ENCODE data around the gene PRKG1.

Gene PRKG1

GRCh38 chr10:51035344-51035743 is 38.9 kb upstream of the PRKG1 start:
- DNase-seq = peak; percentile 46
- no peak overlapping the region for H3K18ac ChIP-seq (ENCODE audit: low read length)
- no peak overlapping the region for H4K5ac ChIP-seq (ENCODE audit: low read length)
- no peak overlapping the region for H3K4me3 ChIP-seq (ENCODE audit: low read length)
- no peak overlapping the region for H3K4me2 ChIP-seq (ENCODE audit: low read length)
- H3K23ac ChIP-seq (ENCODE audit: low read length) = no peak overlapping the region
- no peak overlapping the region for H3K56ac ChIP-seq (ENCODE audit: low read length)
- no peak overlapping the region for H4K8ac ChIP-seq (ENCODE audit: low read depth, low read length)
- H2BK15ac ChIP-seq (replicated peaks; ENCODE audit: low read depth) = no peak overlapping the region
- H3K9ac ChIP-seq (ENCODE audit: low read length) = no peak overlapping the region
- no peak overlapping the region for H3K27ac ChIP-seq (ENCODE audit: low read depth, low read length)
- H3K27me3 ChIP-seq (ENCODE audit: insufficient read depth, low read length, poor library complexity) = no peaks in the 10 kb centered on the region
- no peaks in the 10 kb centered on the region for H3K36me3 ChIP-seq (ENCODE audit: control insufficient read depth, insufficient read depth, low read length)
- H3K4ac ChIP-seq (ENCODE audit: low read depth, low read length) = no peak overlapping the region
- H3K79me1 ChIP-seq (ENCODE audit: low read length) = no peaks in the 10 kb centered on the region
- no peaks in the 10 kb centered on the region for H3K4me1 ChIP-seq (ENCODE audit: control insufficient read depth, low read depth, low read length)
- no peak overlapping the region for H2BK5ac ChIP-seq (ENCODE audit: low read length)
- no peak overlapping the region for H2AK5ac ChIP-seq (ENCODE audit: low read length)
- WGBS (ENCODE audit: extremely low coverage, insufficient coverage, low lambda C conversion rate) = no CpG with 5 or more reads among the region's 4 CpGs
- H3K79me2 ChIP-seq (ENCODE audit: control insufficient read depth, insufficient read depth, low read length) = no peaks in the 10 kb centered on the region
- H2BK120ac ChIP-seq (ENCODE audit: low read depth, low read length) = no peak overlapping the region

- no CpG with 5 or more reads among the region's 2 CpGs for WGBS (ENCODE audit: extremely low coverage, insufficient coverage, low lambda C conversion rate)
- no peak for DNase-seq
- Histone ChIP-seq H3K4me3 (ENCODE audit: low read length) (no peak overlapping the region), H4K5ac (ENCODE audit: low read length) (no peak overlapping the region), H2BK120ac (ENCODE audit: low read depth, low read length) (no peak overlapping the region), H3K4ac (ENCODE audit: low read depth, low read length) (no peak overlapping the region), H3K23ac (ENCODE audit: low read length) (no peak overlapping the region), H3K4me1 (ENCODE audit: control insufficient read depth, low read depth, low read length) (no peaks in the 10 kb centered on the region), H3K27ac (ENCODE audit: low read depth, low read length) (no peak overlapping the region), H3K56ac (ENCODE audit: low read length) (no peak overlapping the region), H3K79me1 (ENCODE audit: low read length) (no peaks in the 10 kb centered on the region), H2BK5ac (ENCODE audit: low read length) (no peak overlapping the region), H3K4me2 (ENCODE audit: low read length) (no peak overlapping the region), H4K8ac (ENCODE audit: low read depth, low read length) (no peak overlapping the region), H3K27me3 (ENCODE audit: insufficient read depth, low read length, poor library complexity) (no peaks in the 10 kb centered on the region), H3K36me3 (ENCODE audit: control insufficient read depth, insufficient read depth, low read length) (no peaks in the 10 kb centered on the region), H3K18ac (ENCODE audit: low read length) (no peak overlapping the region), H2BK15ac (replicated peaks; ENCODE audit: low read depth) (no peak overlapping the region), H3K79me2 (ENCODE audit: control insufficient read depth, insufficient read depth, low read length) (no peaks in the 10 kb centered on the region), H3K9ac (ENCODE audit: low read length) (no peak overlapping the region), H2AK5ac (ENCODE audit: low read length) (no peak overlapping the region)
These were observed 28.4 kb upstream of the PRKG1 start for GRCh38 chr10:51045871-51046270.

- Histone ChIP-seq H2AK5ac (ENCODE audit: low read length) (no peak overlapping the region), H3K56ac (ENCODE audit: low read length) (no peak overlapping the region), H4K5ac (ENCODE audit: low read length) (no peak overlapping the region), H3K79me1 (ENCODE audit: low read length) (no peaks in the 10 kb centered on the region), H3K9ac (ENCODE audit: low read length) (no peak overlapping the region), H3K23ac (ENCODE audit: low read length) (no peak overlapping the region), H3K36me3 (ENCODE audit: control insufficient read depth, insufficient read depth, low read length) (no peaks in the 10 kb centered on the region), H3K4me2 (ENCODE audit: low read length) (no peak overlapping the region), H4K8ac (ENCODE audit: low read depth, low read length) (no peak overlapping the region), H3K4me3 (ENCODE audit: low read length) (no peak overlapping the region), H3K18ac (ENCODE audit: low read length) (no peak overlapping the region), H2BK120ac (ENCODE audit: low read depth, low read length) (no peak overlapping the region), H3K27ac (ENCODE audit: low read depth, low read length) (no peak overlapping the region), H2BK15ac (replicated peaks; ENCODE audit: low read depth) (no peak overlapping the region), H2BK5ac (ENCODE audit: low read length) (no peak overlapping the region), H3K4me1 (ENCODE audit: control insufficient read depth, low read depth, low read length) (no peaks in the 10 kb centered on the region), H3K79me2 (ENCODE audit: control insufficient read depth, insufficient read depth, low read length) (no peaks in the 10 kb centered on the region), H3K27me3 (ENCODE audit: insufficient read depth, low read length, poor library complexity) (no peaks in the 10 kb centered on the region), H3K4ac (ENCODE audit: low read depth, low read length) (no peak overlapping the region)
- DNase-seq = no peak
- no CpG with 5 or more reads among the region's 6 CpGs for WGBS (ENCODE audit: extremely low coverage, insufficient coverage, low lambda C conversion rate)
These were observed 27.6 kb upstream of the PRKG1 start for GRCh38 chr10:51046654-51047053.

GRCh38 chr10:51047857-51048256 is 26.4 kb upstream of the PRKG1 start:
- H3K27ac ChIP-seq (ENCODE audit: low read depth, low read length) = no peak overlapping the region
- no peaks in the 10 kb centered on the region for H3K79me1 ChIP-seq (ENCODE audit: low read length)
- H2AK5ac ChIP-seq (ENCODE audit: low read length) = no peak overlapping the region
- no CpG with 5 or more reads among the region's 2 CpGs for WGBS (ENCODE audit: extremely low coverage, insufficient coverage, low lambda C conversion rate)
- no peak overlapping the region for H3K4me2 ChIP-seq (ENCODE audit: low read length)
- no peak overlapping the region for H2BK15ac ChIP-seq (replicated peaks; ENCODE audit: low read depth)
- no peak overlapping the region for H4K5ac ChIP-seq (ENCODE audit: low read length)
- no peak overlapping the region for H3K23ac ChIP-seq (ENCODE audit: low read length)
- H3K9ac ChIP-seq (ENCODE audit: low read length) = no peak overlapping the region
- H3K4me3 ChIP-seq (ENCODE audit: low read length) = no peak overlapping the region
- no peak overlapping the region for H4K8ac ChIP-seq (ENCODE audit: low read depth, low read length)
- no peaks in the 10 kb centered on the region for H3K36me3 ChIP-seq (ENCODE audit: control insufficient read depth, insufficient read depth, low read length)
- no peak overlapping the region for H2BK120ac ChIP-seq (ENCODE audit: low read depth, low read length)
- H3K4me1 ChIP-seq (ENCODE audit: control insufficient read depth, low read depth, low read length) = no peaks in the 10 kb centered on the region
- no peaks in the 10 kb centered on the region for H3K79me2 ChIP-seq (ENCODE audit: control insufficient read depth, insufficient read depth, low read length)
- no peak overlapping the region for H2BK5ac ChIP-seq (ENCODE audit: low read length)
- H3K18ac ChIP-seq (ENCODE audit: low read length) = no peak overlapping the region
- H3K56ac ChIP-seq (ENCODE audit: low read length) = no peak overlapping the region
- no peaks in the 10 kb centered on the region for H3K27me3 ChIP-seq (ENCODE audit: insufficient read depth, low read length, poor library complexity)
- DNase-seq = no peak
- no peak overlapping the region for H3K4ac ChIP-seq (ENCODE audit: low read depth, low read length)

GRCh38 chr10:51048792-51049191 is 25.5 kb upstream of the PRKG1 start:
- Histone ChIP-seq H3K4ac (ENCODE audit: low read depth, low read length) (no peak overlapping the region), H3K27me3 (ENCODE audit: insufficient read depth, low read length, poor library complexity) (no peaks in the 10 kb centered on the region), H3K56ac (ENCODE audit: low read length) (no peak overlapping the region), H3K36me3 (ENCODE audit: control insufficient read depth, insufficient read depth, low read length) (no peaks in the 10 kb centered on the region), H2BK120ac (ENCODE audit: low read depth, low read length) (no peak overlapping the region), H3K4me3 (ENCODE audit: low read length) (no peak overlapping the region), H3K4me1 (ENCODE audit: control insufficient read depth, low read depth, low read length) (no peaks in the 10 kb centered on the region), H2AK5ac (ENCODE audit: low read length) (no peak overlapping the region), H3K79me2 (ENCODE audit: control insufficient read depth, insufficient read depth, low read length) (no peaks in the 10 kb centered on the region), H3K9ac (ENCODE audit: low read length) (no peak overlapping the region), H4K5ac (ENCODE audit: low read length) (no peak overlapping the region), H3K27ac (ENCODE audit: low read depth, low read length) (no peak overlapping the region), H3K4me2 (ENCODE audit: low read length) (no peak overlapping the region), H2BK15ac (replicated peaks; ENCODE audit: low read depth) (no peak overlapping the region), H4K8ac (ENCODE audit: low read depth, low read length) (no peak overlapping the region), H3K79me1 (ENCODE audit: low read length) (no peaks in the 10 kb centered on the region), H2BK5ac (ENCODE audit: low read length) (no peak overlapping the region), H3K23ac (ENCODE audit: low read length) (no peak overlapping the region), H3K18ac (ENCODE audit: low read length) (no peak overlapping the region)
- DNase-seq = no peak
- no CpG with 5 or more reads among the region's 7 CpGs for WGBS (ENCODE audit: extremely low coverage, insufficient coverage, low lambda C conversion rate)

- no peaks in the 10 kb centered on the region for H3K27me3 ChIP-seq (ENCODE audit: insufficient read depth, low read length, poor library complexity)
- H3K79me1 ChIP-seq (ENCODE audit: low read length) = no peaks in the 10 kb centered on the region
- no peak overlapping the region for H3K4me2 ChIP-seq (ENCODE audit: low read length)
- H2BK5ac ChIP-seq (ENCODE audit: low read length) = no peak overlapping the region
- no peak overlapping the region for H3K9ac ChIP-seq (ENCODE audit: low read length)
- no peak overlapping the region for H3K18ac ChIP-seq (ENCODE audit: low read length)
- no peak overlapping the region for H2AK5ac ChIP-seq (ENCODE audit: low read length)
- no peak overlapping the region for H2BK120ac ChIP-seq (ENCODE audit: low read depth, low read length)
- no peak overlapping the region for H3K27ac ChIP-seq (ENCODE audit: low read depth, low read length)
- no peak overlapping the region for H3K4me3 ChIP-seq (ENCODE audit: low read length)
- H2BK15ac ChIP-seq (replicated peaks; ENCODE audit: low read depth) = no peak overlapping the region
- H3K56ac ChIP-seq (ENCODE audit: low read length) = no peak overlapping the region
- no peaks in the 10 kb centered on the region for H3K4me1 ChIP-seq (ENCODE audit: control insufficient read depth, low read depth, low read length)
- H4K5ac ChIP-seq (ENCODE audit: low read length) = no peak overlapping the region
- no peaks in the 10 kb centered on the region for H3K79me2 ChIP-seq (ENCODE audit: control insufficient read depth, insufficient read depth, low read length)
- no peaks in the 10 kb centered on the region for H3K36me3 ChIP-seq (ENCODE audit: control insufficient read depth, insufficient read depth, low read length)
- no peak overlapping the region for H4K8ac ChIP-seq (ENCODE audit: low read depth, low read length)
- DNase-seq = no peak
- no peak overlapping the region for H3K4ac ChIP-seq (ENCODE audit: low read depth, low read length)
- H3K23ac ChIP-seq (ENCODE audit: low read length) = no peak overlapping the region
These were observed 22.1 kb upstream of the PRKG1 start for GRCh38 chr10:51052163-51052562.
